Left lobe of liver (tissue), 2 donors: ENCODE data around the gene PNMT. TPM values are rescaled to one million over a fixed set of nuclear protein-coding genes. Genes with fewer than 3 reads are reported as not detected.
"Not testable (repeated sequence)": the region's sequence is repeated elsewhere in the genome, so short reads cannot be mapped to it uniquely, and the experiment has no call there.

Experiments used
- ATAC-seq: fragments of 200-7000 bp; cut with Tn5 transposase; one replicate; pipeline ENCODE4 v1.9.1; 2020; ENCODE audit warnings: mild to moderate bottlenecking, moderate library complexity
- DNase-seq: peaks from one replicate; pipeline ENCODE4 v3.0.0-alpha.2; 2020; ENCODE audit warnings: low spot score
- total RNA-seq: library from RNA; stranded (reverse); gene quantifications from one replicate; pipeline ENCODE4 v1.2.1, GENCODE V29; 2021
- donor health status: DM: no; HTN: no; CAD: no; lungs with moderate emphysema.
- donor health status: DM: no; HTN: yes; CAD: no.

PNMT gene
- total RNA-seq, 1 donor from 2014 or later = 0.45 TPM

GRCh38 chr17:39683295-39683939, 15.2 kb downstream of the PNMT start:
- ATAC-seq (no peak), DNase-seq (no peak)

GRCh38 chr17:39684369-39685192, 16.3 kb downstream of the PNMT start:
- ATAC-seq (no peak), DNase-seq (no peak)

- DNase-seq = no peak
- peak; percentile 61 for ATAC-seq
These were observed 18.9 kb downstream of the PNMT start for GRCh38 chr17:39687101-39687545.

GRCh38 chr17:39687546-39688474, 19.6 kb downstream of the PNMT start, which contains the start of gene PGAP3:
Gene PGAP3 (minus strand): TSS chr17:39688057. CDS start chr17:39688014, 43 bp downstream.
- peak; percentile 95 for ATAC-seq
- DNase-seq = peak; percentile 88

GRCh38 chr17:39688475-39688835, 20.2 kb downstream of the PNMT start:
- no peak for ATAC-seq
- no peak for DNase-seq

- DNase-seq (no peak), ATAC-seq (no peak)
These were observed 20.7 kb downstream of the PNMT start for GRCh38 chr17:39688945-39689344.

- no peak for ATAC-seq
- DNase-seq = no peak
These were observed 26.3 kb downstream of the PNMT start for GRCh38 chr17:39694593-39694992.

- peak; percentile 5 for ATAC-seq
These were observed 26.8 kb downstream of the PNMT start for GRCh38 chr17:39695089-39695474.

GRCh38 chr17:39696731-39697130, 28.5 kb downstream of the PNMT start:
- ATAC-seq (no peak), DNase-seq (no peak)

More at GRCh38 chr17:39695089-39695474, 26.8 kb downstream of the PNMT start:
- no peak for DNase-seq

GRCh38 chr17:39697961-39698360, 29.7 kb downstream of the PNMT start:
- no peak for DNase-seq
- ATAC-seq = no peak

GRCh38 chr17:39699157-39699817, 31.0 kb downstream of the PNMT start:
- DNase-seq, ATAC-seq: not testable (repeated sequence)

GRCh38 chr17:39699818-39700147, 31.5 kb downstream of the PNMT start, which contains the start of gene ERBB2:
Gene ERBB2 (plus strand): TSS chr17:39700064. CDS start chr17:39700239, 175 bp downstream.
- DNase-seq (no peak), ATAC-seq (peak; percentile 11)

GRCh38 chr17:39700148-39700987, 32.1 kb downstream of the PNMT start:
- ATAC-seq = peak; percentile 29
- DNase-seq = no peak

- ATAC-seq = no peak
- DNase-seq = no peak
These were observed 32.9 kb downstream of the PNMT start for GRCh38 chr17:39701012-39701783.

- DNase-seq (no peak), ATAC-seq (no peak)
These were observed 33.6 kb downstream of the PNMT start for GRCh38 chr17:39701784-39702422.

GRCh38 chr17:39702901-39703893, 34.9 kb downstream of the PNMT start:
- ATAC-seq (peak; percentile 63), DNase-seq (peak; percentile 80)

GRCh38 chr17:39703913-39704312, 35.7 kb downstream of the PNMT start:
- ATAC-seq (no peak), DNase-seq (no peak)
